Fibroblast of lung (primary cell): ENCODE measurements around the gene PRKCH. TPM values are rescaled to one million over a fixed set of nuclear protein-coding genes. Genes with fewer than 3 reads are reported as not detected.

Source experiments
- DNase-seq, 2 donors: peaks; one replicate each; pipeline versions ENCODE4 v3.0.0 to v3.0.0-alpha.2; 2010; ENCODE audit warnings: low read depth in 2 of 2
- H2AFZ ChIP-seq: 2 replicates; pipeline ENCODE4 v1.5.1; 2012; ENCODE audit warnings: low read length, control low read depth, inconsistent platforms
- H3K27ac ChIP-seq: 2 replicates; pipeline ENCODE4 v1.5.1; 2011; ENCODE audit warnings: low read length, control low read depth; ENCODE audit not compliant: insufficient read depth
- H3K27me3 ChIP-seq: 2 replicates; pipeline ENCODE4 v1.5.1; 2011; ENCODE audit warnings: mild to moderate bottlenecking, low read length; ENCODE audit not compliant: control insufficient read depth, insufficient read depth
- H3K36me3 ChIP-seq: 2 replicates; pipeline ENCODE4 v1.5.1; 2011; ENCODE audit warnings: low read length; ENCODE audit not compliant: control insufficient read depth, insufficient read depth
- H3K4me1 ChIP-seq: 2 replicates; pipeline ENCODE4 v1.5.1; 2011; ENCODE audit warnings: low read length; ENCODE audit not compliant: control insufficient read depth, insufficient read depth; ENCODE audit errors: extremely low read depth
- H3K4me2 ChIP-seq: 2 replicates; pipeline ENCODE4 v1.5.1; 2011; ENCODE audit warnings: low read length, control low read depth; ENCODE audit not compliant: insufficient read depth; ENCODE audit errors: extremely low read depth
- H3K4me3 ChIP-seq, 4 experiments: fragments of 200-600 bp in 1 of 4; sonication (generic) in 1 of 4; replicated peaks in 1 of 4; 2 replicates each; pipeline ENCODE4 v1.5.1; 2011 to 2016; ENCODE audit warnings: low read length in 4 of 4, low read depth in 3 of 4, mild to moderate bottlenecking in 3 of 4, control low read depth in 2 of 4, inconsistent platforms in 1 of 4, mixed read lengths in 1 of 4; ENCODE audit not compliant: insufficient read depth in 1 of 4; ENCODE audit errors: control extremely low read depth in 1 of 4
- H3K79me2 ChIP-seq: 2 replicates; pipeline ENCODE4 v1.5.1; 2012; ENCODE audit warnings: mild to moderate bottlenecking, low read length, inconsistent platforms; ENCODE audit not compliant: control insufficient read depth, insufficient read depth
- H3K9ac ChIP-seq: 2 replicates; pipeline ENCODE4 v1.5.1; 2011; ENCODE audit warnings: mild to moderate bottlenecking, low read length, control low read depth; ENCODE audit not compliant: insufficient read depth
- H3K9me3 ChIP-seq: 2 replicates; pipeline ENCODE4 v1.5.1; 2012; ENCODE audit warnings: low read depth, low read length; ENCODE audit not compliant: control insufficient read depth, insufficient read depth
- H4K20me1 ChIP-seq: 2 replicates; pipeline ENCODE4 v1.5.1; 2011; ENCODE audit warnings: low read length; ENCODE audit not compliant: control insufficient read depth, insufficient read depth; ENCODE audit errors: extremely low read depth
- CTCF ChIP-seq, 2 donors: IDR thresholded peaks in 1 of 2; conservative IDR thresholded peaks in 1 of 2; 1 replicate in 1 of 2; 2 replicates in 1 of 2; pipeline ENCODE4 v1.5.1; 2011 to 2012; ENCODE audit warnings: low read length in 2 of 2, control low read depth in 1 of 2, inconsistent platforms in 1 of 2, low read depth in 1 of 2, mild to moderate bottlenecking in 1 of 2
- EZH2 ChIP-seq: IDR thresholded peaks from 2 replicates; pipeline ENCODE4 v1.5.1; 2012; ENCODE audit warnings: low read length, control low read depth, mild to moderate bottlenecking; ENCODE audit errors: missing control alignments
- polyA plus RNA-seq, 2 donors: library from polyadenylated mRNA; depleted of rRNA in 1 of 2; stranded (reverse) in 1 of 2; unstranded in 1 of 2; fragments of >200 nt; gene quantifications; 2 replicates each; pipeline ENCODE4 v1.2.1, GENCODE V29; 2011 to 2012; ENCODE audit warnings: missing spikeins in 1 of 2
- total RNA-seq: library from RNA; depleted of rRNA; stranded (reverse); fragments of >200 nt; gene quantifications from 2 replicates; pipeline ENCODE4 v1.2.1, GENCODE V29; 2014

PRKCH gene
- total and polyA plus RNA-seq, 2 donors (not counting 1 experiment from before 2014, with no cell fraction given) = 2.9 to 5.4 TPM

- H3K27me3 ChIP-seq = peaks cover 29% of the 10 kb centered on the region
- H3K27ac ChIP-seq = no peak overlapping the region
- no peaks in the 10 kb centered on the region for H3K79me2 ChIP-seq
- no peak for TF ChIP-seq EZH2
- no peak for TF ChIP-seq CTCF (conservative IDR thresholded peaks at IDR 0.05 in 1 of 2, IDR thresholded peaks at IDR 0.05 in 1 of 2; ENCODE audit: low read depth in 1 of 2, low read length in 2 of 2)
- H3K9me3 ChIP-seq = no peaks in the 10 kb centered on the region
- DNase-seq = no peak
- H3K4me3 ChIP-seq = no peak overlapping the region
- H3K4me2 ChIP-seq = no peak overlapping the region
- H2AFZ ChIP-seq = no peak overlapping the region
- H4K20me1 ChIP-seq = no peaks in the 10 kb centered on the region
- H3K36me3 ChIP-seq = no peaks in the 10 kb centered on the region
- no peak overlapping the region for H3K9ac ChIP-seq
- no peaks in the 10 kb centered on the region for H3K4me1 ChIP-seq
Measured at GRCh38 chr14:61284001-61284400, 37.4 kb upstream of the PRKCH start.

- H3K9me3 ChIP-seq = no peaks in the 10 kb centered on the region
- no peaks in the 10 kb centered on the region for H3K79me2 ChIP-seq
- no peaks in the 10 kb centered on the region for H3K4me1 ChIP-seq
- no peak for TF ChIP-seq EZH2
- no peak for TF ChIP-seq CTCF (conservative IDR thresholded peaks at IDR 0.05 in 1 of 2, IDR thresholded peaks at IDR 0.05 in 1 of 2; ENCODE audit: low read depth in 1 of 2, low read length in 2 of 2)
- H3K27me3 ChIP-seq = peaks cover 16% of the 10 kb centered on the region
- no peak overlapping the region for H3K4me2 ChIP-seq
- no peak overlapping the region for H3K4me3 ChIP-seq
- no peaks in the 10 kb centered on the region for H4K20me1 ChIP-seq
- no peak overlapping the region for H2AFZ ChIP-seq
- H3K36me3 ChIP-seq = no peaks in the 10 kb centered on the region
- H3K9ac ChIP-seq = no peak overlapping the region
- H3K27ac ChIP-seq = no peak overlapping the region
- DNase-seq = no peak
Measured at GRCh38 chr14:61285364-61285763, 36.0 kb upstream of the PRKCH start.

- no peaks in the 10 kb centered on the region for H3K4me1 ChIP-seq
- DNase-seq = no peak
- no peak overlapping the region for H3K9ac ChIP-seq
- no peak for TF ChIP-seq CTCF (conservative IDR thresholded peaks at IDR 0.05 in 1 of 2, IDR thresholded peaks at IDR 0.05 in 1 of 2; ENCODE audit: low read depth in 1 of 2, low read length in 2 of 2)
- no peak for TF ChIP-seq EZH2
- no peaks in the 10 kb centered on the region for H3K9me3 ChIP-seq
- no peaks in the 10 kb centered on the region for H4K20me1 ChIP-seq
- H3K79me2 ChIP-seq = no peaks in the 10 kb centered on the region
- H3K4me3 ChIP-seq = no peak overlapping the region
- H3K27ac ChIP-seq = no peak overlapping the region
- H3K27me3 ChIP-seq = peaks cover 7% of the 10 kb centered on the region
- H3K36me3 ChIP-seq = no peaks in the 10 kb centered on the region
- no peak overlapping the region for H3K4me2 ChIP-seq
- no peak overlapping the region for H2AFZ ChIP-seq
Measured at GRCh38 chr14:61287196-61287595, 34.2 kb upstream of the PRKCH start.
